Measurements from ENCODE around the gene NPC1.

Gene NPC1

GRCh38 chr18:23575309-23575651 is 11.0 kb downstream of the NPC1 start:
- DNase-seq (ENCODE audit: low read depth), result no peak
- no peak overlapping the region for H3K4me3 ChIP-seq (ENCODE audit: low read depth, low read length)
- TF ChIP-seq CTCF (conservative IDR thresholded peaks at IDR 0.05; ENCODE audit: low read depth, low read length), result no peak

- no peak overlapping the region for H3K4me3 ChIP-seq (ENCODE audit: low read depth, low read length)
- DNase-seq (ENCODE audit: low read depth), result no peak
- no peak for TF ChIP-seq CTCF (conservative IDR thresholded peaks at IDR 0.05; ENCODE audit: low read depth, low read length)
Observed at GRCh38 chr18:23574611-23575308, 11.5 kb downstream of the NPC1 start.

GRCh38 chr18:23573626-23574431 is 12.5 kb downstream of the NPC1 start:
- peak; percentile 92 for DNase-seq (ENCODE audit: low read depth)
- H3K4me3 ChIP-seq (ENCODE audit: low read depth, low read length), result no peak overlapping the region
- TF ChIP-seq CTCF (conservative IDR thresholded peaks at IDR 0.05; ENCODE audit: low read depth, low read length), result no peak

- no peak overlapping the region for H3K4me3 ChIP-seq (ENCODE audit: low read depth, low read length)
- TF ChIP-seq CTCF (conservative IDR thresholded peaks at IDR 0.05; ENCODE audit: low read depth, low read length), result no peak
- no peak for DNase-seq (ENCODE audit: low read depth)
Observed at GRCh38 chr18:23573020-23573419, 13.3 kb downstream of the NPC1 start.

GRCh38 chr18:23572570-23572969 is 13.7 kb downstream of the NPC1 start:
- DNase-seq (ENCODE audit: low read depth), result no peak
- no peak overlapping the region for H3K4me3 ChIP-seq (ENCODE audit: low read depth, low read length)
- no peak for TF ChIP-seq CTCF (conservative IDR thresholded peaks at IDR 0.05; ENCODE audit: low read depth, low read length)

GRCh38 chr18:23572012-23572411 is 14.3 kb downstream of the NPC1 start:
- no peak overlapping the region for H3K4me3 ChIP-seq (ENCODE audit: low read depth, low read length)
- no peak for TF ChIP-seq CTCF (conservative IDR thresholded peaks at IDR 0.05; ENCODE audit: low read depth, low read length)
- no peak for DNase-seq (ENCODE audit: low read depth)

Data from choroid plexus epithelial cell (primary cell).